ENCODE data around the gene PODXL. TPM values are rescaled to one million over a fixed set of nuclear protein-coding genes. Genes with fewer than 3 reads are reported as not detected.

PODXL gene
- total RNA-seq, 4 donors from 2014 or later = 7.6 to 44.5 (median 20.2) TPM

GRCh38 chr7:131546126-131546525 lies 10.3 kb downstream of the PODXL start:
- no peak for TF ChIP-seq CTCF (IDR thresholded peaks at IDR 0.05; ENCODE audit: low read depth)

DNA sequence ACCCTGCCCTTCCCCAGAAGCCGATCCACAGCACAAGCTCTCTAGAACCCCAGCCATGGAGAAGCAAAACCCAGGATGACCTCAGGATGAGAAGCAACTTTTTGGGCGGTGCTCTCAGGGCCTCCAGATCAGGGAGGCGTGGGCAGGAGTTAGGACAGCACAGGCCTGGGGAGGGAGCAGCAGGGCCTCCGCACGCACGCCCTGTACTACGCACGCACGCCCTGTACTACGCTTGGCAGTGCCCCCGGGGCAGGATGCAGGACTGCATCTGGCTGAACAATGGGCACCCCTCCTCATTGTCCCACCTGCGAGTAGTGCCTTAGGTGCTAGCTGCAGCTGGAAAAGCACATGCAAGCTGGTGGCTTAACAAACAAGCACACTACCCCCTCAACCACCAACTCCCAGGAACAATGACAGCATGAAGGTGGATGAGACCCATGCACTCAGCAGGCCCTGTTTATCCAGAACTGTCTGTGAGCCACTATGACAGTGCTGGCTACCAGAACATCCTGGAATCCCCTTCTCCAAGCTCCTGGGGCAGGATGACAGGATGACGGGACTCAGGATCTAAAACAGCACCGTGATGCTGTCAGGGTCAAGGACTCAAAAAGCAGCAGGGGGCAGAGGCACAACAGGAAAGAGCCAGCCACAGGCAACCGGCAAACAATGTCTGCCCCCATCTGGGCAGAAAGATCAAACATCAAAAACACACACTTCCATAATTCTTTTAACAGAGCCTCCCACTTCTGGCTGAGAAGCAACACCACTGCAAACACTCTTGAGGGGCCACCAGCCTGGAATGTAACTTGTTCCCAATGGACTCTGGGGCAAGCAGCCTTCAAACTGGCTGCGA lies 11.8 kb downstream of the PODXL start:
- TF ChIP-seq CTCF (IDR thresholded peaks at IDR 0.05; ENCODE audit: low read depth) = no peak

- no peak for TF ChIP-seq CTCF (IDR thresholded peaks at IDR 0.05; ENCODE audit: low read depth)
Measured at GRCh38 chr7:131544021-131544420, 12.4 kb downstream of the PODXL start.

DNA sequence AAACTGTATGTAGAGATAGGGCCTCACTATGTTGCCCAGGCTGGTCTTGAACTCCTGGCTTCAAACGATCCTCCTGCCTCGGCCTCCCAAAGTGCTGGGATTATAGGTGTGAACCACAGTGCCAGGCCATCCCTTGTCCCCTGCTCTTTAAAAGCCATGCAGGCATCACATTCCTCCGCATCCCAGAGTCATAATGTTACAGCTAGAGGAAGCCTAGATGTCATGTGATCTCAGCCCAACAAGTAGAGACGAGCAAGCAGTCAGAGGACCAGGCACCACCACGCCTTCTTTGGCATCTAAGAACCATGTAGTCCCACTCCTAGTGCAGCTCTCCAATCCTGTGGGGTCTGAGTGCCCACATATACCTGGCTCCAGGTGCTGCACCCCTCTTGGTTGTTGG lies 13.1 kb downstream of the PODXL start:
- no peak for TF ChIP-seq CTCF (IDR thresholded peaks at IDR 0.05; ENCODE audit: low read depth)

DNA sequence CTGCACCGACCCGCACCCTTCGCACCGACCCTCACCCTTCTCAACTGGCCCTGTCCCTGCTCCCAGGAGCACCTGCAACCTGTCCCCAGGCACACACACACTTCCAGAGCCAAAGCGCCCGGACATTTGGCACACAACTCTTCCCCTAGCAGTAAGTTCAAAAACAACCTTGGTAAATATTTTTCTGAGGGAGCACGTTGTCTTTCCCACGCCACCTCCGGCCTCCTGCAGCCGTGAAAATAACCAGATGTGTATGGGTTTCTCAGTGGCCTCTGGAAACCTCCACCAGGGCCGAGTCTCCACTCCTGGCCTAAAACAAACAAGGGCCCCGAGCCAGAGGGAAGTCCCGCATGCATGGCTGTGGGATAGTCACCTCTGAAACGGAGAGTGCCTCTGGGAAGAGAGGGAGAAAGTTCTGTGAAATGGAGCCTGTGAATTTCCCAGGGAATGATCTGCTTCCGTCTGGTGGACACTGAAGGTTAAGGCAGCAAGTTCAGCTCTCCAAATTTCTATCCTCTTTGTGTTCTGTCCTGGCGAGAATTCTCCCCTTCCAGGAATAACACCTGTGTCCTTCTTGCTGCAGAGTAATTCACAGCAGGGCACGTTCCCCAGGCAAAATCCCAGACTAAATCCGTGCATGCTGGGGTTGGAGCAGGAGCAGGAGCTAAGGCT lies 15.8 kb downstream of the PODXL start:
- no peak for TF ChIP-seq CTCF (IDR thresholded peaks at IDR 0.05; ENCODE audit: low read depth)

DNA sequence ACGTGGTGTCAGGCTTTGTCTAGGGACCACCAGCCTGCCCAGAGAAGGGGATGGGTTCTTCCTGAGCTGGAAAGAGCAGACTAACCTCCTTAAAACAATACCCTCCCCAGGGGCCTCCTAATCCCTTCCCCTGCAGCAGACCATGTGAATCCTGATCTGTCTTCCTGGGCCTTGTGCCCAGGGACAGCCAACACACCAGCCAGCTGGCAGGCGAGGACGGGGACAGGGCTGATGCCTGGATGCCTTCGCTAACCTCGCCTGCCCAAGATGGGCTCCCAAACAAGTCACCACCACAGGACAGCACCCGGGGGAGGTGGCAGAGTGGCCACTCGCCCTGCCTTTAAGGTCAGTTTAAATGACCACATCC lies 17.6 kb downstream of the PODXL start:
- TF ChIP-seq CTCF (IDR thresholded peaks at IDR 0.05; ENCODE audit: low read depth) = no peak

- no peak for TF ChIP-seq CTCF (IDR thresholded peaks at IDR 0.05; ENCODE audit: low read depth)
Measured at GRCh38 chr7:131538071-131538812, 18.2 kb downstream of the PODXL start.

All from subcutaneous adipose tissue (tissue), 4 donors.